GM19397 (cell line): ENCODE data around the gene DAGLA.

Experiments
- ATAC-seq: cut with Tn5 transposase; IDR thresholded peaks from one replicate; pipeline ENCODE4 v1.9.1; 2021; ENCODE audit warnings: mild to moderate bottlenecking, moderate library complexity; ENCODE audit not compliant: unreplicated experiment

DAGLA gene

GRCh38 chr11:61760946-61761345 is 80.8 kb downstream of the DAGLA start:
- ATAC-seq: no peak

DNA sequence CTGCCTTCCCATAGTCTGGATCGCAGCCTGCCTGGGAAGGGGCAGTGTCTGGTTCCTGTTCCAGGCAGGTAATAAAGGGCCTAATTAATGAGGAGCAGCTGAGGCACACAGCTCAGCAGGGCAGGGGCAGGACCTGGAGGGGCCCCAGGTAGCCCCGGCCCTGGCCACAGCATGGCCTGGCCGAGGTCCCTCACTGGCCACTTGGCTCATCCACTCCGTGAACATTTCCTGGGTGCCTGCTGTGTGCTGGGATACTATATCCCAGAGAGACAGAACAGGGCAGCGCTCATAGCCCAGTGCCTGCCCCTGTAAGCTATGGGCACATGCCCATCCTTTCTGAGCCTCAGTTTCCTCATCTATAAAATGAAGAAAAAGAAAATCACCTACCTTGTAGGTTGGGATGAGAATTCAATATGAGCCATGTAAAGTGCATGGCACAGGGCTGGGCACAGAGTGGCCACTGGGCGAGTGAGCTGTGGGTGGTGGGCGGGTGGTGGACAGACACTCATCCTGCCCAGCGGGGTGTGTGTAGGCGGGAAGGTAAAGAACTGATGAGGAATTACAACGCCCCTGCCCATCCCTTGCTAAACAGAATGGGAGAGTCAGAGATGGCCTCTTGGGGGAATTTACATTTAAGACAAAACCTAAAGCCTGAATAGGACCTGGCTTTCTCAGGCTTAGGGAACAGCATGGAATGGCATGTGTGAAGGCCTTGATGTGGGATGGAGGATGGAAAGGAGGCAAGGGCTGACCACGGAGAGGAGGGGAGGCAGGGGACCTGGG is 81.4 kb downstream of the DAGLA start:
- ATAC-seq: no peak

- no peak for ATAC-seq
Observed at GRCh38 chr11:61762223-61762615, 82.0 kb downstream of the DAGLA start.

GRCh38 chr11:61762798-61763197 is 82.6 kb downstream of the DAGLA start:
- no peak for ATAC-seq

GRCh38 chr11:61763930-61764605 is 83.9 kb downstream of the DAGLA start:
- no peak for ATAC-seq

- no peak for ATAC-seq
Observed at GRCh38 chr11:61764606-61765260, 84.5 kb downstream of the DAGLA start.

- ATAC-seq: no peak
Observed at GRCh38 chr11:61765550-61766253, 85.5 kb downstream of the DAGLA start.

GRCh38 chr11:61766353-61766841 is 86.2 kb downstream of the DAGLA start:
- no peak for ATAC-seq

- ATAC-seq: no peak
Observed at GRCh38 chr11:61768376-61769076, 88.3 kb downstream of the DAGLA start.

- no peak for ATAC-seq
Observed at GRCh38 chr11:61769169-61769920, 89.2 kb downstream of the DAGLA start.

DNA sequence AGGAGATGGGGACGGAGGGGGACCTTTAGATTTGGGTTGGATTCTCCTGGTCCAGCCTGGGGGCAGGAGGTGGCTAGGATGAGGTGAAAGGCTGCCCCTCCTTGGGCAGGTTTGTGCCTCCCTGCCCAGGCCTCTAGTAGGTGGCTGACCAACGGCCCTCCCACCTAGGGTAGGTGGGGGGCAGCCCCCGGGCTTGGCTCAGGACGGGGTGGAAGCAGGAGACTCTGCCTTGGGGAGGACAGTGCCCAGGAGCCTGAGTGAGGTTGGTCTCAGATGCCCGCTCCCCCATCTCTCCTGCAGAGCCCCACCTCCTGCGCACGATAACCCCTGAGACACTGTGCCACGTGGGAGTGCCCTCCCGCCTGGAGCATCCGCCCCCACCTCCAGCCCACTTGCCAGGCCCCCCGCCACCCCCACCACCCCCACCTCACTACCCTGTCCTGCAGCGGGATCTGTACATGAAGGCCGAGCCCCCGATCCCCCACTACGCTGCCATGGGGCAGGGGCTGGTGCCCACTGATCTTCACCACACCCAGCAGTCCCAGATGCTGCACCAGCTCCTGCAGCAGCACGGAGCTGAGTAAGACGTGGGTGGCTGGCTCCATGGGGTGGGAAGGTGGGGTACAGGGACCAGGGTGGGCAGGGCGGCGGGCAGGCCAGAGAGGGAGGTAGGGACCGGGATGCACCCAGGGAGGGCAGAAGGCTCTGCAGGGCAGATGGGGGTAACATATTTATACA is 89.9 kb downstream of the DAGLA start:
- ATAC-seq: no peak

DNA sequence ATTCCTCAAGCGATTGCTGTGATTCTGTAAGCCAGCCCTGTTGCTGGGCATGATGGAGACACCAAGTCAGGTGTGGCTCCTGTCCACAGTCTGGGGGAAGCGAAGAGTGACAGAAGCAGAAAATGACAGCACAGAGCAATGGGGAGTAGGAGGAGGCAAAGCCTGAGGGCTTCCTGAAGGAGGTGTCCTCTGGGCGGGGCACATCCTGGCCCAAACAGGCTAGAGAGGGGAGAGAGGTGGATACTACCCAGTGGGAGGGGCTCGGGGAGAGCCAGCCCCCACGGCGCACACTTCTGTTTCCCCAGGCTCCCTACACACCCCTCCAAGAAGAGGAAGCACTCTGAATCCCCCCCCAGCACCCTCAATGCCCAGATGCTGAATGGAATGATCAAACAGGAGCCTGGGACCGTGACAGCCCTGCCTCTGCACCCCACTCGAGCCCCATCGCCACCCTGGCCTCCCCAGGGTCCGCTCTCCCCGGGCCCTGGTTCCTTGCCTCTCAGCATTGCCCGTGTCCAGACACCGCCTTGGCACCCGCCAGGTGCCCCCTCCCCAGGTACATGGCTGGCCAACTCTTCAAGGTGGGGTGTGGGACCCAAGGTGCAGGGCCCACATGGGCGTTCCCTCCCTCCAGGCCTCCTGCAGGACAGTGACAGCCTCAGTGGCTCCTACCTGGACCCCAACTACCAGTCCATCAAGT is 91.2 kb downstream of the DAGLA start:
- ATAC-seq: no peak

- no peak for ATAC-seq
Observed at GRCh38 chr11:61771985-61772455, 91.8 kb downstream of the DAGLA start.

DNA sequence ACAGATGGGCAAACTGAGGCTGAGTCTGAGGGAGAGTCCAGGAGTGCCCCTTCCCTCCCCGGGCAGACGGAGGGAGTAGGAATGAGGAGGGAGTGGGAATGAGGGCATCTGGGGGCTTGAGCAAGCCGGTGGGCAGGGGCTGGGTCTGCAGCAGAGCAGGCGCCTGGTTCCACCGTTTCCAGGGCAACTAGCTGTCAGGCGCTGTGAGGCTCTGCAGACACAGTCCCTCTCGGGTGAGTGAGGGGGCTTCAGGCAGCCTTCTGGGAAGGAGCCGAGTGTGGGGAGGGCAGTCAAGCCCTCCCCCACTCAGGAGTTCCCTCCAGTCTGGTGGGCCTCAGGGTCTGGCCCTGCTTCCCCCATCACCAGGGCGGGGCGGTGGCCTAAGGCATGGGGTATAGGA is 93.2 kb downstream of the DAGLA start:
- ATAC-seq: no peak

GRCh38 chr11:61773809-61774208 is 93.6 kb downstream of the DAGLA start:
- no peak for ATAC-seq

GRCh38 chr11:61774411-61774810 is 94.2 kb downstream of the DAGLA start:
- ATAC-seq: no peak

DNA sequence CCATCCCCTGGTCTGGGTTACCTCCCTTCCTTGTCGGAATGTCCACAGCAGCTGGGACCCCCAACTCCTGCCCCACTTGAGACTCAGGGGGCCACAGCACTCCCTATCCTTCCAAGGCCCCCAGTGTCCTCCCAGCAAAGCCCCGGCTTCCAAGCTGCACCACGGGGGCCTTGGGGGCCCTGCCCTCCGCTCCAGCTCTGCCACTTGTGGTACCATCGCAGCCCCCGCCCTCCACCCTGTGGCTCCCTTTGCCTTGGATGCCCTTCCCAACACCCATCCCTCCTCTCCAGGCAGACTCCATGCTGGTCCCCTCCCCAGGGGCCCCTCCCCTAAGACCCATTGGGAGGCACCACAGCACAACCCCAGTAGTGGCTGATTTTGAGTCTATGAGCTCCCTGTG is 94.9 kb downstream of the DAGLA start:
- no peak for ATAC-seq
